SK-MEL-5 (cell line): ENCODE results near the gene NFATC3. TPM values are rescaled to one million over a fixed set of nuclear protein-coding genes. Genes with fewer than 3 reads are reported as not detected.
"Not testable (repeated sequence)": the region's sequence is repeated elsewhere in the genome, so short reads cannot be mapped to it uniquely, and the experiment has no call there.

Experiments used
- DNase-seq: peaks from one replicate; pipeline ENCODE4 v3.0.0-alpha.2; 2016; ENCODE audit warnings: low read depth, low spot score
- in situ Hi-C: cut with HindIII; loops from 2 replicates; pipeline ENCODE4 v1.10.0; 2016; ENCODE audit warnings: low sequenced_read_pairs, high pct_unique_total_duplicates, low pct_unique_long_range_greater_than_20kb
- total RNA-seq: library from RNA; depleted of rRNA; stranded (reverse); fragments of >200 nt; shearing (Covaris generic); gene quantifications from 2 replicates; pipeline ENCODE4 v1.2.3, GENCODE V29; 2014

NFATC3 gene
- total RNA-seq, 1 experiment from 2014 or later = 13.8 TPM

GRCh38 chr16:68083861-68084503, 1.2 kb upstream of the NFATC3 start:
- DNase-seq = peak; percentile 4
- in situ Hi-C loops = no loop called here

- in situ Hi-C loops = no loop called here
- peak; percentile 29 for DNase-seq
Measured at GRCh38 chr16:68084504-68085258, 489 bp upstream of the NFATC3 start.

GRCh38 chr16:68086336-68086841, 1.2 kb downstream of the NFATC3 start:
- peak; percentile 42 for DNase-seq
- in situ Hi-C loops = no loop called here

- in situ Hi-C loops = no loop called here
- peak; percentile 12 for DNase-seq
Measured at GRCh38 chr16:68086860-68087268, 1.7 kb downstream of the NFATC3 start.

GRCh38 chr16:68087688-68088087, 2.5 kb downstream of the NFATC3 start:
- in situ Hi-C loops = no loop called here
- DNase-seq = no peak

- in situ Hi-C loops = no loop called here
- DNase-seq = no peak
Measured at GRCh38 chr16:68088130-68088972, 3.2 kb downstream of the NFATC3 start.

- in situ Hi-C loops = no loop called here
Measured at GRCh38 chr16:68089067-68089466, 3.9 kb downstream of the NFATC3 start.

GRCh38 chr16:68090130-68090529, 5.0 kb downstream of the NFATC3 start:
- no peak for DNase-seq
- in situ Hi-C loops = no loop called here

More at GRCh38 chr16:68089067-68089466, 3.9 kb downstream of the NFATC3 start:
- no peak for DNase-seq

GRCh38 chr16:68090533-68090932, 5.4 kb downstream of the NFATC3 start:
- DNase-seq = no peak
- in situ Hi-C loops = no loop called here

- peak; percentile 74 for DNase-seq
- in situ Hi-C loops = no loop called here
Measured at GRCh38 chr16:68091380-68092261, 6.5 kb downstream of the NFATC3 start.

GRCh38 chr16:68092275-68092674, 7.1 kb downstream of the NFATC3 start:
- in situ Hi-C loops, DNase-seq: not testable (repeated sequence)

- in situ Hi-C loops = no loop called here
Measured at GRCh38 chr16:68093816-68094613, 8.8 kb downstream of the NFATC3 start.

GRCh38 chr16:68094614-68094934, 9.4 kb downstream of the NFATC3 start:
- no peak for DNase-seq
- in situ Hi-C loops = no loop called here

More at GRCh38 chr16:68093816-68094613, 8.8 kb downstream of the NFATC3 start:
- peak; percentile 54 for DNase-seq

- no peak for DNase-seq
- in situ Hi-C loops = no loop called here
Measured at GRCh38 chr16:68096491-68096890, 11.3 kb downstream of the NFATC3 start.

- no peak for DNase-seq
- in situ Hi-C loops = no loop called here
Measured at GRCh38 chr16:68097088-68097487, 11.9 kb downstream of the NFATC3 start.

- no peak for DNase-seq
- in situ Hi-C loops = no loop called here
Measured at GRCh38 chr16:68097895-68098294, 12.7 kb downstream of the NFATC3 start.

- in situ Hi-C loops = no loop called here
- no peak for DNase-seq
Measured at GRCh38 chr16:68100488-68100887, 15.3 kb downstream of the NFATC3 start.
